Measurements from ENCODE around the gene SERTAD2.

DNA sequence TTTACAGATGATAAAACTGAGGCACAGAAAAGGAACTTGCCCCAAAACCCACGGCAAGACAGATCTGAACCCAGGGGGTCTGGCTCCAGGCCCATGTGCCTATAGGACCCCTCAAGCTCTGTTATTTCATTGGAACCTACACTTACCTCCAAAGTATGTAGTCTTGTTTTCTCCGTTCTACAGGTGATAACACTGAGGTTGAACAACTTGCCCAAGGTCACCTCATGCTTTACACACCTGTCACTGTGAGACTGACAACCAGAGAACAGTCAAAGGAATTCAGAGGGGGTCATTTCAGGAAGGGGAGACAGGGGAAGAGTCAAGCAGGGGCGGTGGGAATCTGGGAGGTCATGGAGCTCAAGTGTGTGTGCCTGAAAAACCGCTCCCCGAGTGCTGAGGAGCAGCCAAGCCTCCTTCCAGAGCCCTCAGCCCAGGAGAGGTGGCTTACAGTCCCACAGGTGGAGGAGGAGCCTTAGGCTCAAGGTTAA, 47.7 kb downstream of the SERTAD2 start:
- TF ChIP-seq, protein P1, sequence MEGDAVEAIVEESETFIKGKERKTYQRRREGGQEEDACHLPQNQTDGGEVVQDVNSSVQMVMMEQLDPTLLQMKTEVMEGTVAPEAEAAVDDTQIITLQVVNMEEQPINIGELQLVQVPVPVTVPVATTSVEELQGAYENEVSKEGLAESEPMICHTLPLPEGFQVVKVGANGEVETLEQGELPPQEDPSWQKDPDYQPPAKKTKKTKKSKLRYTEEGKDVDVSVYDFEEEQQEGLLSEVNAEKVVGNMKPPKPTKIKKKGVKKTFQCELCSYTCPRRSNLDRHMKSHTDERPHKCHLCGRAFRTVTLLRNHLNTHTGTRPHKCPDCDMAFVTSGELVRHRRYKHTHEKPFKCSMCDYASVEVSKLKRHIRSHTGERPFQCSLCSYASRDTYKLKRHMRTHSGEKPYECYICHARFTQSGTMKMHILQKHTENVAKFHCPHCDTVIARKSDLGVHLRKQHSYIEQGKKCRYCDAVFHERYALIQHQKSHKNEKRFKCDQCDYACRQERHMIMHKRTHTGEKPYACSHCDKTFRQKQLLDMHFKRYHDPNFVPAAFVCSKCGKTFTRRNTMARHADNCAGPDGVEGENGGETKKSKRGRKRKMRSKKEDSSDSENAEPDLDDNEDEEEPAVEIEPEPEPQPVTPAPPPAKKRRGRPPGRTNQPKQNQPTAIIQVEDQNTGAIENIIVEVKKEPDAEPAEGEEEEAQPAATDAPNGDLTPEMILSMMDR (IDR thresholded peaks at IDR 0.05), result no peak
- no peak for TF ChIP-seq POLR2A (IDR thresholded peaks at IDR 0.05)
